DOHH2 (cell line): ENCODE results near the gene PALLD.

Experiments
- H3F3A ChIP-seq: fragments of 200-600 bp; sonication (generic), shearing (Covaris generic); 2 replicates; pipeline ENCODE4 v1.6.0; 2016; ENCODE audit warnings: antibody characterized with exemption, mild to moderate bottlenecking; ENCODE audit not compliant: control insufficient read depth, insufficient read depth
- H3K27ac ChIP-seq: fragments of 200-600 bp; sonication (generic); 2 replicates; pipeline ENCODE4 v1.5.1; 2014; ENCODE audit warnings: low read depth, mild to moderate bottlenecking, low read length, moderate library complexity
- H3K27me3 ChIP-seq: fragments of 200-600 bp; sonication (generic); 2 replicates; pipeline ENCODE4 v1.6.1; 2014; ENCODE audit warnings: mild to moderate bottlenecking, low read length, mixed read lengths; ENCODE audit not compliant: control insufficient read depth
- H3K36me3 ChIP-seq: fragments of 200-600 bp; sonication (generic); 2 replicates; pipeline ENCODE4 v1.6.1; 2014; ENCODE audit warnings: mild to moderate bottlenecking, low read length, moderate library complexity, mixed read lengths; ENCODE audit not compliant: control insufficient read depth
- H3K4me1 ChIP-seq: fragments of 200-600 bp; sonication (generic); 2 replicates; pipeline ENCODE4 v1.6.1; 2014; ENCODE audit warnings: mild to moderate bottlenecking, low read length, mixed read lengths; ENCODE audit not compliant: control insufficient read depth
- H3K4me2 ChIP-seq: fragments of 200-600 bp; sonication (generic); 2 replicates; pipeline ENCODE4 v1.6.0; 2014; ENCODE audit warnings: mild to moderate bottlenecking, low read length, moderate library complexity
- H3K4me3 ChIP-seq: fragments of 200-600 bp; sonication (generic); 2 replicates; pipeline ENCODE4 v1.5.1; 2014; ENCODE audit warnings: mild to moderate bottlenecking, low read length, mixed read lengths
- H3K79me2 ChIP-seq: fragments of 200-600 bp; sonication (generic); 2 replicates; pipeline ENCODE4 v1.6.1; 2014; ENCODE audit warnings: mild to moderate bottlenecking, low read length, mixed read lengths; ENCODE audit not compliant: control insufficient read depth
- H3K9me2 ChIP-seq: fragments of 200-600 bp; sonication (generic); replicated peaks from 2 replicates; pipeline ENCODE4 v1.6.1; 2014; ENCODE audit warnings: mild to moderate bottlenecking, low read length, mixed read lengths; ENCODE audit not compliant: control insufficient read depth
- H3K9me3 ChIP-seq: fragments of 200-600 bp; sonication (generic); 2 replicates; pipeline ENCODE4 v1.6.1; 2014; ENCODE audit warnings: antibody characterized with exemption, low read length, mixed read lengths; ENCODE audit not compliant: control insufficient read depth, insufficient read depth
- H4K20me1 ChIP-seq: fragments of 200-600 bp; sonication (generic); 2 replicates; pipeline ENCODE4 v1.6.0; 2014; ENCODE audit warnings: low read depth, mild to moderate bottlenecking, antibody characterized with exemption, low read length, moderate library complexity; ENCODE audit not compliant: control insufficient read depth, insufficient read depth
- CTCF ChIP-seq: fragments of 200-600 bp; sonication (generic); IDR thresholded peaks from one replicate; pipeline ENCODE4 v1.5.1; 2014; ENCODE audit warnings: antibody characterized with exemption, mild to moderate bottlenecking, low read depth, low read length; ENCODE audit not compliant: poor library complexity, severe bottlenecking
- EZH2phosphoT487 ChIP-seq: fragments of 200-600 bp; sonication (generic); IDR thresholded peaks from 2 replicates; pipeline ENCODE4 v1.6.1; 2017; ENCODE audit warnings: borderline replicate concordance, mild to moderate bottlenecking, antibody characterized with exemption, low read length, moderate library complexity, mixed read lengths

PALLD gene

GRCh38 chr4:168830777-168831512 lies 334.1 kb downstream of the PALLD start:
- H3K79me2 ChIP-seq = no peaks in the 10 kb centered on the region
- H3K4me1 ChIP-seq = peaks cover 10% of the 10 kb centered on the region
- peaks cover 23% of the 10 kb centered on the region for H3K27me3 ChIP-seq
- no peaks in the 10 kb centered on the region for H4K20me1 ChIP-seq
- H3F3A ChIP-seq = no peaks in the 10 kb centered on the region
- H3K36me3 ChIP-seq = no peaks in the 10 kb centered on the region
- H3K9me2 ChIP-seq = no peaks in the 10 kb centered on the region
- no peak for TF ChIP-seq EZH2phosphoT487
- no peak for TF ChIP-seq CTCF
- H3K4me2 ChIP-seq = peak overlapping the region; percentile 79
- no peak overlapping the region for H3K4me3 ChIP-seq
- H3K27ac ChIP-seq = no peak overlapping the region
- H3K9me3 ChIP-seq = no peaks in the 10 kb centered on the region

- Histone ChIP-seq H3K36me3 (no peaks in the 10 kb centered on the region), H3K27ac (no peak overlapping the region), H3K4me1 (peaks cover 10% of the 10 kb centered on the region), H3F3A (no peaks in the 10 kb centered on the region), H3K27me3 (peaks cover 23% of the 10 kb centered on the region), H3K9me2 (no peaks in the 10 kb centered on the region), H4K20me1 (no peaks in the 10 kb centered on the region), H3K4me2 (peak overlapping the region; percentile 79), H3K79me2 (no peaks in the 10 kb centered on the region), H3K9me3 (no peaks in the 10 kb centered on the region), H3K4me3 (peak overlapping the region; percentile 67)
- no peak for TF ChIP-seq CTCF
- no peak for TF ChIP-seq EZH2phosphoT487
Measured at GRCh38 chr4:168831585-168831918, 334.7 kb downstream of the PALLD start.

GRCh38 chr4:168831919-168832762 lies 335.3 kb downstream of the PALLD start:
- no peak overlapping the region for H3K27ac ChIP-seq
- H3K79me2 ChIP-seq = no peaks in the 10 kb centered on the region
- no peaks in the 10 kb centered on the region for H4K20me1 ChIP-seq
- no peak for TF ChIP-seq CTCF
- no peak for TF ChIP-seq EZH2phosphoT487
- H3K9me2 ChIP-seq = no peaks in the 10 kb centered on the region
- H3K4me3 ChIP-seq = peak overlapping the region; percentile 67
- no peaks in the 10 kb centered on the region for H3K9me3 ChIP-seq
- H3K4me1 ChIP-seq = peaks cover 10% of the 10 kb centered on the region
- H3K27me3 ChIP-seq = peaks cover 23% of the 10 kb centered on the region
- no peaks in the 10 kb centered on the region for H3F3A ChIP-seq
- no peaks in the 10 kb centered on the region for H3K36me3 ChIP-seq
- peak overlapping the region; percentile 79 for H3K4me2 ChIP-seq
